GM18505 (cell line): ENCODE data around the gene ZFYVE21.
A peak's percentile ranks its signal among the peaks of the same experiment; 100 is the strongest.

Experiments used
- ATAC-seq: cut with Tn5 transposase; IDR thresholded peaks from one replicate; pipeline ENCODE4 v1.9.1; 2021; ENCODE audit not compliant: unreplicated experiment
- POLR2A ChIP-seq: IDR thresholded peaks from 4 replicates; pipeline ENCODE4 v1.6.1; 2011; ENCODE audit warnings: borderline replicate concordance; ENCODE audit not compliant: insufficient read depth, insufficient read length; ENCODE audit errors: extremely low read depth

The ZFYVE21 gene

GRCh38 chr14:103696070-103696402 is 19.6 kb upstream of the ZFYVE21 start:
- TF ChIP-seq POLR2A: no peak
- ATAC-seq: no peak

GRCh38 chr14:103696466-103697071 is 19.0 kb upstream of the ZFYVE21 start:
- TF ChIP-seq POLR2A: no peak
- no peak for ATAC-seq

GRCh38 chr14:103697206-103697602 is 18.4 kb upstream of the ZFYVE21 start:
- TF ChIP-seq POLR2A: no peak
- ATAC-seq: no peak

GRCh38 chr14:103697603-103698379 is 17.8 kb upstream of the ZFYVE21 start:
- no peak for ATAC-seq
- peak; percentile 8 for TF ChIP-seq POLR2A

GRCh38 chr14:103698380-103699260 is 17.0 kb upstream of the ZFYVE21 start:
- no peak for ATAC-seq
- no peak for TF ChIP-seq POLR2A

GRCh38 chr14:103699261-103699661 is 16.3 kb upstream of the ZFYVE21 start:
- TF ChIP-seq POLR2A: no peak
- ATAC-seq: no peak

- no peak for TF ChIP-seq POLR2A
- no peak for ATAC-seq
Measured at GRCh38 chr14:103699901-103700752, 15.5 kb upstream of the ZFYVE21 start.

- no peak for ATAC-seq
- no peak for TF ChIP-seq POLR2A
Measured at GRCh38 chr14:103700753-103701490, 14.7 kb upstream of the ZFYVE21 start.

- TF ChIP-seq POLR2A: no peak
- no peak for ATAC-seq
Measured at GRCh38 chr14:103702095-103702494, 13.5 kb upstream of the ZFYVE21 start.

GRCh38 chr14:103702497-103703432 is 12.8 kb upstream of the ZFYVE21 start:
- no peak for ATAC-seq

More at GRCh38 chr14:103702497-103703432, 12.8 kb upstream of the ZFYVE21 start:
- no peak for TF ChIP-seq POLR2A
